Measurements from ENCODE around the gene LMLN. TPM values are rescaled to one million over a fixed set of nuclear protein-coding genes. Genes with fewer than 3 reads are reported as not detected.

The LMLN gene
- total and polyA plus RNA-seq, 2 of the 13 experiments (the other 11 are each of a cell fraction or from before 2014, with no cell fraction given): 1.2 to 1.8 TPM

DNA sequence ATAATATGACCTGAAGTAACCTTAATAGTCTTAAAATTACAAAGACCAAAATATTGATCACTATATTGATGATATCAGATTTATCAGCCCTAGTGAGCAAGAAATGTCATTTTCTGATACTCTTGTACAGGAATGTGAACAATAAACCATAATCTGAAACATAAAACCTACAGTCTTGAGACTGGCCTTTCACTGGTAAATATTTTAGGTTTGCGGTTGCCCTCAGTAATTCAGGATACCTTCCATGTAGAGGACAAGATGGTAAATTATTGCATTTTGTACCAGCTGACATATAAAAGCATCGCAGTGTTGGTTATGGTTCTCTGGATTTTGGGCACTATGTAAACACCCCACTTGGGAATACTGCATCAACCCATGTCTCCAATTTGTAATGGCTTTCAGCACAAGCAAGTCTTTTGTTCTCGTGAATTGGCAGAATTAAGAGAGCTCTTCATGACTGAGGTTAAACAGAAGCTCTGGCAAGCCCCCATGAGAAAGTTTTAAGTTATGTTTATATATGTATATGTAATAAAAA, 128.5 kb downstream of the LMLN start:
- no peaks in the 10 kb centered on the region for H3K4me1 ChIP-seq (ENCODE audit: insufficient read depth, low read length)
- H3K36me3 ChIP-seq (replicated peaks in 1 of 2; ENCODE audit: control insufficient read depth in 1 of 2, insufficient read depth in 2 of 2, low read length in 2 of 2): no peaks in the 10 kb centered on the region
- FAIRE-seq (no peak), DNase-seq (ENCODE audit: low spot score) (no peak), ATAC-seq (no peak)
- no peaks in the 10 kb centered on the region for H3K79me2 ChIP-seq (ENCODE audit: insufficient read depth, low read length)
- POLR2A ChIA-PET: no interaction called here
- CTCF ChIA-PET (ENCODE audit: low intra/inter-chr PET ratio, low total read pairs): no interaction called here
- TF ChIP-seq NONO (IDR thresholded peaks at IDR 0.05) (no peak), NONO (CRISPR knock-in tag; conservative IDR thresholded peaks at IDR 0.05) (no peak), ZFP91 (CRISPR knock-in tag; IDR thresholded peaks at IDR 0.05; ENCODE audit: borderline replicate concordance) (no peak), ZNF446 (CRISPR knock-in tag; IDR thresholded peaks at IDR 0.05) (no peak), NPAS2 (CRISPR knock-in tag; IDR thresholded peaks at IDR 0.05; ENCODE audit: borderline replicate concordance) (no peak), GTF2F1 (IDR thresholded peaks at IDR 0.05; ENCODE audit: low read length) (no peak), ZNF205 (CRISPR knock-in tag; IDR thresholded peaks at IDR 0.05) (no peak), HNF1B (CRISPR knock-in tag; IDR thresholded peaks at IDR 0.05) (no peak), BORCS8-MEF2B (CRISPR knock-in tag; IDR thresholded peaks at IDR 0.05) (no peak), NFKBIZ (CRISPR knock-in tag; IDR thresholded peaks at IDR 0.05) (no peak)
- no peak overlapping the region for H3K4me3 ChIP-seq (replicated peaks in 1 of 3; ENCODE audit: insufficient read depth in 1 of 3, low read depth in 2 of 3, low read length in 3 of 3)
- no peaks in the 10 kb centered on the region; a peak in 2 of 5 replicates for H3K27me3 ChIP-seq (ENCODE audit: control insufficient read depth in 1 of 2, insufficient read depth in 2 of 2, low read length in 2 of 2)
- H3K27ac ChIP-seq (ENCODE audit: extremely low read length, insufficient read depth, low read length): no peak overlapping the region
- intact Hi-C loops (cut with micrococcal nuclease; ENCODE audit: unreplicated experiment): no loop called here
- no peak overlapping the region for H3K9ac ChIP-seq (ENCODE audit: insufficient read depth, low read depth, low read length)
- no TSS peak for BruUV-seq (replicated peaks)
- H3K9me3 ChIP-seq (ENCODE audit: low read length): no peaks in the 10 kb centered on the region
- in situ Hi-C loops (cut with HindIII; ENCODE audit: extremely low pct_ligation_motif_present, low pct_unique_long_range_greater_than_20kb): no loop called here
- H3K4me2 ChIP-seq (ENCODE audit: low read depth, low read length): no peak overlapping the region
- H2AFZ ChIP-seq (ENCODE audit: low read length): no peak overlapping the region
- H4K20me1 ChIP-seq (ENCODE audit: insufficient read depth, low read length): no peaks in the 10 kb centered on the region
- WGBS (ENCODE audit: low lambda C conversion rate): 17% methylated on average over 3 of the region's 3 CpGs

Data from HepG2 (cell line).